Progenitor cell of endocrine pancreas (in vitro differentiated cells): ENCODE results near the gene CFAP54. TPM values are rescaled to one million over a fixed set of nuclear protein-coding genes. Genes with fewer than 3 reads are reported as not detected.

Experiments used
- DNase-seq: peaks from one replicate; pipeline ENCODE4 v3.0.0; 2021; ENCODE audit warnings: low spot score; ENCODE audit not compliant: unreplicated experiment
- H3K27ac Mint-ChIP-seq: 2 replicates; pipeline ENCODE4 v1.8.0; 2021; ENCODE audit warnings: mild to moderate bottlenecking, moderate library complexity, mixed read lengths
- H3K27me3 Mint-ChIP-seq: 2 replicates; pipeline ENCODE4 v1.8.0; 2021; ENCODE audit warnings: mixed read lengths
- H3K36me3 Mint-ChIP-seq: 2 replicates; pipeline ENCODE4 v1.8.0; 2022; ENCODE audit warnings: mixed read lengths; ENCODE audit not compliant: insufficient read depth
- H3K4me1 Mint-ChIP-seq: 2 replicates; pipeline ENCODE4 v1.8.0; 2021; ENCODE audit warnings: low read depth, mixed read lengths
- H3K4me3 Mint-ChIP-seq: 2 replicates; pipeline ENCODE4 v1.8.0; 2021; ENCODE audit warnings: low read depth, mild to moderate bottlenecking, moderate library complexity, mixed read lengths
- H3K9me3 Mint-ChIP-seq: 2 replicates; pipeline ENCODE4 v1.8.0; 2021; ENCODE audit warnings: low read depth, mixed read lengths
- CTCF ChIP-seq: fragments of 200-600 bp; sonication (generic); IDR thresholded peaks from one replicate; pipeline ENCODE4 v1.5.0; 2021; ENCODE audit warnings: antibody characterized with exemption, mild to moderate bottlenecking; ENCODE audit not compliant: unreplicated experiment
- total RNA-seq: library from RNA; stranded (reverse); gene quantifications from 2 replicates; pipeline ENCODE4 v1.2.1, GENCODE V29; 2021

Gene CFAP54
- total RNA-seq, 1 donor from 2014 or later, result 5.9 TPM

DNA sequence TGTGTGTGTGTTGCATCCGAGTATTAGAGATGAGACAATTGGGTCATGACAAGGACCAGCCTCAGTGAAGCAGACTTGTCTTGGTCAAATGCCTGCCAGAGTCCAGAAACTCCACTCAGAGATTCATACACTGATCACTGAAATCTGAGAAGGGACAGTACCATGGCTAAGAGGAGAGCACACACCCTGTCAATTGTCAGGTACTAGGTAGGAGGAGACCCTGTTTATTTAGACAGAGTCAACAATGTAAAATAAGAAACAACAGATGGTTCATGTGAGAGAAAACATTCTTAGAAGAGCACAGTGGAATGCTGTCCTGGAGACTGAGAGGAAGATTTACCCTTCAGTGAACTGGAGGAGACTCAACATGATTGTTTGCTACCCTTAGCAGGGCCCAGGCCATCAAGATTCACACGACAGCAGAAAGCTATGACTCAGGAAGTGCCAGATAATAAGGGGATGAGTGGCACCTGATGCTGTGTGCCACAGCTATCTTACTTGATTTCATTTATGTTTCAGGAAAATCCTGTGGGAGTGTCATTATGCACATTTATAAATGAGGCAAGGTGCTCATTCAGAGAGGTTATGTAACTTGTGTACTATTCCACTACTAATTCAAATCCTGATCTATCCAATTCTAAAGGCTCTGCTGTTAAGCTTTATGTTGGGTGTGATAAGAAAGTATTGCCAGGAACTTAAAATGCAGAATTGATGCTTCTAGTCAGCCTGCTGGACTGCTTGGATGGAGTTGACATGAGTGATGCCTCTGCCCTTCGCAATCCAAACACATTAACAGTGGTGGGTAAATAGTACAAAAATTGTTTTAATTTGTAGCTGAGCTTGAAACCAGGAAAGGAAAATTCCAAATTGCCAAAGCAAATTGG, 281.1 kb downstream of the CFAP54 start:
- no peak for DNase-seq
- no peak for TF ChIP-seq CTCF

GRCh38 chr12:96773031-96773430, 283.7 kb downstream of the CFAP54 start:
- no peak overlapping the region for H3K27ac Mint-ChIP-seq
- no peak overlapping the region for H3K4me3 Mint-ChIP-seq
- H3K27me3 Mint-ChIP-seq, result no peaks in the 10 kb centered on the region
- TF ChIP-seq CTCF, result no peak
- peaks cover 8% of the 10 kb centered on the region for H3K4me1 Mint-ChIP-seq
- peaks cover 5% of the 10 kb centered on the region for H3K9me3 Mint-ChIP-seq
- H3K36me3 Mint-ChIP-seq, result no peaks in the 10 kb centered on the region
- DNase-seq, result no peak

More for the DNA sequence above, 281.1 kb downstream of the CFAP54 start:
- Mint-ChIP-seq H3K9me3 (peaks cover 5% of the 10 kb centered on the region), H3K27me3 (no peaks in the 10 kb centered on the region), H3K4me3 (no peak overlapping the region), H3K27ac (no peak overlapping the region), H3K36me3 (no peaks in the 10 kb centered on the region), H3K4me1 (peaks cover 8% of the 10 kb centered on the region)

- Mint-ChIP-seq H3K36me3 (no peaks in the 10 kb centered on the region), H3K9me3 (peaks cover 5% of the 10 kb centered on the region), H3K4me1 (peaks cover 8% of the 10 kb centered on the region), H3K4me3 (no peak overlapping the region), H3K27ac (no peak overlapping the region), H3K27me3 (no peaks in the 10 kb centered on the region)
- no peak for DNase-seq
- TF ChIP-seq CTCF, result no peak
Observed at GRCh38 chr12:96774496-96775256, 285.3 kb downstream of the CFAP54 start.

- no peak for DNase-seq
- peaks cover 4% of the 10 kb centered on the region for H3K9me3 Mint-ChIP-seq
- TF ChIP-seq CTCF, result no peak
- no peaks in the 10 kb centered on the region for H3K4me1 Mint-ChIP-seq
- H3K27me3 Mint-ChIP-seq, result no peaks in the 10 kb centered on the region
- no peak overlapping the region for H3K4me3 Mint-ChIP-seq
- no peaks in the 10 kb centered on the region for H3K36me3 Mint-ChIP-seq
- no peak overlapping the region for H3K27ac Mint-ChIP-seq
Observed at GRCh38 chr12:96776908-96777307, 287.5 kb downstream of the CFAP54 start.

DNA sequence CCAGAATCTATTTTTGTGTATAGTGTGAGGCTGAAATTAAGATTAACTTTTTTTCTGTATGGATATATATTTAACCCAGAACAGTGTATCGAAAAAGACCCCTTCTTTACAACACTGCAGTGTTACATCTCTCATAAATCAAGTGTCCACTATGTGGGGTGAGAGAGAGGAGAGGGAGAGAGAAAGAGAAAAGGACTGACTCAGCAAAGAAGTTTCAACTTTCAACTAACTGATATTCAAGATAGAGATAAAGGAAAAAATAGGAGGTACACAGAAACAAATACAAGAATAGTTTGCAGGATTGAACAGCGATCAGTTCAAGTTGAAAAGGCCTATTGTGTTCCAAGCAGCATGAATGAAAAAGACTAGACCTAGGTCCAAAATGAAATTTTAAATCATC, 291.0 kb downstream of the CFAP54 start:
- no peak for TF ChIP-seq CTCF
- Mint-ChIP-seq H3K4me1 (no peaks in the 10 kb centered on the region), H3K36me3 (no peaks in the 10 kb centered on the region), H3K27me3 (no peaks in the 10 kb centered on the region), H3K9me3 (no peaks in the 10 kb centered on the region), H3K4me3 (no peak overlapping the region), H3K27ac (no peak overlapping the region)
- no peak for DNase-seq
